Astrocyte of the spinal cord (primary cell): ENCODE data around the gene FXYD6.
"Not testable (repeated sequence)": the region's sequence is repeated elsewhere in the genome, so short reads cannot be mapped to it uniquely, and the experiment has no call there.

ENCODE experiments used
- DNase-seq: peaks from one replicate; pipeline ENCODE4 v3.0.0; 2011; ENCODE audit warnings: low read depth, low spot score
- H3K4me3 ChIP-seq: 2 replicates; pipeline ENCODE4 v1.5.1; 2011; ENCODE audit warnings: low read depth, mild to moderate bottlenecking, low read length, moderate library complexity
- in situ Hi-C: cut with HindIII; loops from 2 replicates; pipeline ENCODE4 v1.10.0; 2017; ENCODE audit warnings: low sequenced_read_pairs
- TF ChIP-seq, protein P1 (sequence below): IDR thresholded peaks from 2 replicates; pipeline ENCODE4 v1.5.1; 2012; ENCODE audit warnings: low read depth, mild to moderate bottlenecking, low read length, inconsistent platforms

Gene FXYD6, protein sequence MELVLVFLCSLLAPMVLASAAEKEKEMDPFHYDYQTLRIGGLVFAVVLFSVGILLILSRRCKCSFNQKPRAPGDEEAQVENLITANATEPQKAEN

GRCh38 chr11:117876341-117877119 is at the start of gene FXYD6:
Gene FXYD6 (minus strand): TSS chr11:117876658. CDS start chr11:117842776, 33,882 bp downstream.
- in situ Hi-C loops: no loop called here
- H3K4me3 ChIP-seq: peak within 1 kb of the TSS; percentile 38
- TF ChIP-seq, protein P1, sequence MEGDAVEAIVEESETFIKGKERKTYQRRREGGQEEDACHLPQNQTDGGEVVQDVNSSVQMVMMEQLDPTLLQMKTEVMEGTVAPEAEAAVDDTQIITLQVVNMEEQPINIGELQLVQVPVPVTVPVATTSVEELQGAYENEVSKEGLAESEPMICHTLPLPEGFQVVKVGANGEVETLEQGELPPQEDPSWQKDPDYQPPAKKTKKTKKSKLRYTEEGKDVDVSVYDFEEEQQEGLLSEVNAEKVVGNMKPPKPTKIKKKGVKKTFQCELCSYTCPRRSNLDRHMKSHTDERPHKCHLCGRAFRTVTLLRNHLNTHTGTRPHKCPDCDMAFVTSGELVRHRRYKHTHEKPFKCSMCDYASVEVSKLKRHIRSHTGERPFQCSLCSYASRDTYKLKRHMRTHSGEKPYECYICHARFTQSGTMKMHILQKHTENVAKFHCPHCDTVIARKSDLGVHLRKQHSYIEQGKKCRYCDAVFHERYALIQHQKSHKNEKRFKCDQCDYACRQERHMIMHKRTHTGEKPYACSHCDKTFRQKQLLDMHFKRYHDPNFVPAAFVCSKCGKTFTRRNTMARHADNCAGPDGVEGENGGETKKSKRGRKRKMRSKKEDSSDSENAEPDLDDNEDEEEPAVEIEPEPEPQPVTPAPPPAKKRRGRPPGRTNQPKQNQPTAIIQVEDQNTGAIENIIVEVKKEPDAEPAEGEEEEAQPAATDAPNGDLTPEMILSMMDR: no peak
- DNase-seq: peak; percentile 11

DNA sequence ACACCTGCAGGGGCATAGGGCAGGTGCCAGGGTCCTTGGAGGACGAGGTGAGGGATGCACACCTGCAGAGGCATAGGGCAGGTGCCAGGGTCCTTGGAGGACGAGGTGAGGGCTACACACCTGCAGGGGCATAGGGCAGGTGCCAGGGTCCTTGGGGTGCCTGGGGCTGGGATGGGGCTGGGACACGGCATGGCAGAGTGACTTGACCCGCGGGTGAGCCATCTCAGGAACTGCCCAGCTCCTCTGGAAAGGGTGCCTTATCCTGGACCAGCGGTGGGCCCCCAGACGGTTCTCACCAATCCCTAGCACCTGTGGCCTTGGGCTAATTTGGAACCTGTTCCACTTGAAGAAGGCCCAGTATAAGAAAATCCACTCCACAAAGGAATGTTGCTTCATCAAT is 49.7 kb upstream of the FXYD6 start:
- in situ Hi-C loops, H3K4me3 ChIP-seq, DNase-seq: not testable (repeated sequence)

- TF ChIP-seq, protein P1: no peak
- in situ Hi-C loops: no loop called here
- H3K4me3 ChIP-seq: no peak overlapping the region
- no peak for DNase-seq
Measured at GRCh38 chr11:117925198-117925925, 48.9 kb upstream of the FXYD6 start.

- in situ Hi-C loops: no loop called here
Measured at GRCh38 chr11:117924631-117925170, 48.2 kb upstream of the FXYD6 start.

GRCh38 chr11:117923773-117924172 is 47.3 kb upstream of the FXYD6 start:
- TF ChIP-seq, protein P1: no peak
- in situ Hi-C loops: no loop called here
- H3K4me3 ChIP-seq: no peak overlapping the region
- no peak for DNase-seq

More at GRCh38 chr11:117924631-117925170, 48.2 kb upstream of the FXYD6 start:
- TF ChIP-seq, protein P1: no peak
- DNase-seq: no peak
- H3K4me3 ChIP-seq: no peak overlapping the region

GRCh38 chr11:117923275-117923674 is 46.8 kb upstream of the FXYD6 start:
- in situ Hi-C loops: no loop called here
- H3K4me3 ChIP-seq: no peak overlapping the region
- TF ChIP-seq, protein P1: no peak
- no peak for DNase-seq
